A673 (cell line): ENCODE measurements around the gene GRID1. TPM values are rescaled to one million over a fixed set of nuclear protein-coding genes. Genes with fewer than 3 reads are reported as not detected.

Experiments used
- BruUV-seq: library from RNA; stranded (reverse); fragments of 400-500 nt; replicated peaks from 2 replicates; lab custom pipeline; 2021; lab: Mats Ljungman, UMichigan
- CTCF ChIA-PET: fragments of 300-600 bp; sonication (Branson Sonifier 250); formaldehyde crosslinking; loops from one replicate; lab custom pipeline; 2022; ENCODE audit warnings: antibody characterized with exemption; lab: Charles Lee
- POLR2A ChIA-PET: fragments of 300-600 bp; sonication (Branson Sonifier 250); formaldehyde crosslinking; loops from one replicate; lab custom pipeline; 2022; ENCODE audit warnings: antibody characterized with exemption; ENCODE audit not compliant: low non-redundant PET; lab: Charles Lee
- DNase-seq: peaks from one replicate; pipeline ENCODE4 v3.0.0-alpha.2; 2015; ENCODE audit warnings: low spot score
- H3K27ac ChIP-seq: fragments of 200-600 bp; sonication (generic); 2 replicates; pipeline ENCODE4 v1.5.1; 2016; ENCODE audit warnings: mixed run types, low read depth, mild to moderate bottlenecking, mixed read lengths, antibody characterized with exemption, low read length; ENCODE audit not compliant: poor library complexity, severe bottlenecking
- H3K27me3 ChIP-seq: fragments of 200-600 bp; sonication (generic); replicated peaks from 2 replicates; pipeline ENCODE4 v1.6.1; 2017; ENCODE audit warnings: mixed run types, low read depth, mild to moderate bottlenecking, mixed read lengths, antibody characterized with exemption, low read length; ENCODE audit not compliant: insufficient read depth, poor library complexity
- H3K36me3 ChIP-seq: fragments of 200-600 bp; sonication (generic); 2 replicates; pipeline ENCODE4 v1.6.1; 2016; ENCODE audit warnings: mixed run types, mild to moderate bottlenecking, mixed read lengths, antibody characterized with exemption, low read length; ENCODE audit not compliant: insufficient read depth, poor library complexity, severe bottlenecking
- H3K4me1 ChIP-seq: fragments of 200-600 bp; sonication (generic); 2 replicates; pipeline ENCODE4 v1.6.1; 2017; ENCODE audit warnings: mixed run types, mild to moderate bottlenecking, mixed read lengths, antibody characterized with exemption, low read length; ENCODE audit not compliant: insufficient read depth, poor library complexity, severe bottlenecking
- H3K4me3 ChIP-seq: fragments of 200-600 bp; sonication (generic); 2 replicates; pipeline ENCODE4 v1.5.1; 2016; ENCODE audit warnings: low read depth, mixed run types, mild to moderate bottlenecking, mixed read lengths, low read length; ENCODE audit not compliant: poor library complexity, severe bottlenecking
- H3K9me3 ChIP-seq: fragments of 200-600 bp; sonication (generic); 2 replicates; pipeline ENCODE4 v1.6.1; 2016; ENCODE audit warnings: mixed run types, low read depth, mild to moderate bottlenecking, mixed read lengths, antibody characterized with exemption, low read length; ENCODE audit not compliant: poor library complexity, severe bottlenecking
- EZH2 ChIP-seq: fragments of 200-600 bp; sonication (generic); IDR thresholded peaks from 2 replicates; pipeline ENCODE4 v1.6.1; 2017; ENCODE audit warnings: borderline replicate concordance, low read depth, mild to moderate bottlenecking, mixed read lengths, antibody characterized with exemption, low read length; ENCODE audit not compliant: poor library complexity, severe bottlenecking
- intact Hi-C: fragments of 100-400 bp; cut with micrococcal nuclease; formaldehyde crosslinking; loops from one replicate; pipeline ENCODE4 v1.10.0; 2022; ENCODE audit not compliant: unreplicated experiment
- total RNA-seq: library from RNA; stranded (reverse); gene quantifications from 2 replicates; pipeline ENCODE4 v1.2.3, GENCODE V29; 2021
- TF ChIP-seq, protein P1 (sequence below): fragments of 300-800, 200-600 bp; sonication (generic); conservative IDR thresholded peaks from 2 replicates; pipeline ENCODE4 v1.5.1; 2017; ENCODE audit warnings: low read depth, mild to moderate bottlenecking, antibody characterized with exemption, low read length, moderate library complexity, mixed read lengths

GRID1 gene
- total RNA-seq, 1 experiment from 2014 or later: not detected

- no peaks in the 10 kb centered on the region for H3K4me1 ChIP-seq
- intact Hi-C loops: no loop called here
- no peak for DNase-seq
- H3K36me3 ChIP-seq: no peaks in the 10 kb centered on the region
- H3K27ac ChIP-seq: no peak overlapping the region
- no peaks in the 10 kb centered on the region for H3K9me3 ChIP-seq
- H3K4me3 ChIP-seq: no peak overlapping the region
- TF ChIP-seq EZH2: no peak
- TF ChIP-seq, protein P1, sequence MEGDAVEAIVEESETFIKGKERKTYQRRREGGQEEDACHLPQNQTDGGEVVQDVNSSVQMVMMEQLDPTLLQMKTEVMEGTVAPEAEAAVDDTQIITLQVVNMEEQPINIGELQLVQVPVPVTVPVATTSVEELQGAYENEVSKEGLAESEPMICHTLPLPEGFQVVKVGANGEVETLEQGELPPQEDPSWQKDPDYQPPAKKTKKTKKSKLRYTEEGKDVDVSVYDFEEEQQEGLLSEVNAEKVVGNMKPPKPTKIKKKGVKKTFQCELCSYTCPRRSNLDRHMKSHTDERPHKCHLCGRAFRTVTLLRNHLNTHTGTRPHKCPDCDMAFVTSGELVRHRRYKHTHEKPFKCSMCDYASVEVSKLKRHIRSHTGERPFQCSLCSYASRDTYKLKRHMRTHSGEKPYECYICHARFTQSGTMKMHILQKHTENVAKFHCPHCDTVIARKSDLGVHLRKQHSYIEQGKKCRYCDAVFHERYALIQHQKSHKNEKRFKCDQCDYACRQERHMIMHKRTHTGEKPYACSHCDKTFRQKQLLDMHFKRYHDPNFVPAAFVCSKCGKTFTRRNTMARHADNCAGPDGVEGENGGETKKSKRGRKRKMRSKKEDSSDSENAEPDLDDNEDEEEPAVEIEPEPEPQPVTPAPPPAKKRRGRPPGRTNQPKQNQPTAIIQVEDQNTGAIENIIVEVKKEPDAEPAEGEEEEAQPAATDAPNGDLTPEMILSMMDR: no peak
- CTCF ChIA-PET: no interaction called here
- no TSS peak for BruUV-seq
- POLR2A ChIA-PET: no interaction called here
- H3K27me3 ChIP-seq: peaks cover 8% of the 10 kb centered on the region
Measured at GRCh38 chr10:85575441-85575840, 791.2 kb downstream of the GRID1 start.

DNA sequence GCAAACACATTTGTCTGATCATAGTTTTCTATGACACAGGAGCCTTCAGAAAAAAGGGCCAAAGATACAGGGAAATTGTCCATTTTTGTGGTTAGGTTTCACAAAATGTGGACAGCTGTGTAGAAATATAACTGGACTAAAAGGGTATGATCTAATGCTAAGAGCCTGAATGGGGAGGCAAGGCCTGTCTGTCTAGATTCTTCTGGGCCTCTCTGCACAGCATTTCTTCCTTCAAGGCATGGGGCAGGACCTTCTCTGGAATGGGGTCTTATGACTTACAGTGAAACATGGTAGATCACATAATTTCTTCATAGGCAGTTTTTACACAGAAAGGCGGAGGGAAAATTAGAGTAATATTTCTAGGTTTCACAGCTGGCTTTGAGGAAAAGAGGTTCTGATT lies 795.7 kb downstream of the GRID1 start:
- H3K27me3 ChIP-seq: no peaks in the 10 kb centered on the region
- H3K4me3 ChIP-seq: no peak overlapping the region
- no peak for DNase-seq
- ChIA-PET CTCF (no interaction called here), POLR2A (no interaction called here)
- BruUV-seq: no TSS peak
- no peaks in the 10 kb centered on the region for H3K36me3 ChIP-seq
- no peaks in the 10 kb centered on the region for H3K4me1 ChIP-seq
- H3K9me3 ChIP-seq: no peaks in the 10 kb centered on the region
- TF ChIP-seq, protein P1: no peak
- no peak for TF ChIP-seq EZH2
- H3K27ac ChIP-seq: no peak overlapping the region
- intact Hi-C loops: no loop called here

DNA sequence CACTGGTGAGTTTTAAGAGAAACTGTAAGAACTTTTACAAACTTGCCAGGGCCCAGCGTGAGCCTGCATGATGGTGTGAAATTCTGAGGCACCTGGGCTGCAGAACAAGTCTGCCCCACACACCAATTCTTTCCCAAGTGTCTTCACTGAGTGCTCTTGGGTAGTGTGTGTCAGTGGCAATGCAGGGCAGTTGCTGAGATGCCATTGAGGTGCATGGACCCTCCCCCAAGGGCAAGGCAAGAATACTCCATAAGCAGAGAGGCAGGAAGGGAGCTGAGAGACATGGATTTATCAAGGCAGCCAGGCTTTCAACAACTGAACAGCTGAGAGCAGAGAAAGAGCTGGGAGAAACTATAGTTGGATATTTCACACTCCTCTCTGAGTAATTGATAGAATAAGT lies 801.2 kb downstream of the GRID1 start:
- Histone ChIP-seq H3K4me1 (no peaks in the 10 kb centered on the region), H3K4me3 (no peak overlapping the region), H3K9me3 (no peaks in the 10 kb centered on the region), H3K27me3 (peaks cover 4% of the 10 kb centered on the region), H3K36me3 (no peaks in the 10 kb centered on the region), H3K27ac (no peak overlapping the region)
- ChIA-PET POLR2A (no interaction called here), CTCF (no interaction called here)
- no peak for TF ChIP-seq EZH2
- TF ChIP-seq, protein P1: no peak
- BruUV-seq: no TSS peak
- intact Hi-C loops: no loop called here
- no peak for DNase-seq
